GM04503 (cell line): ENCODE results near the gene FAAP100.

ENCODE experiments used
- DNase-seq: peaks from one replicate; pipeline ENCODE4 v3.0.0-alpha.2; 2012; ENCODE audit warnings: low read depth

Gene FAAP100

DNA sequence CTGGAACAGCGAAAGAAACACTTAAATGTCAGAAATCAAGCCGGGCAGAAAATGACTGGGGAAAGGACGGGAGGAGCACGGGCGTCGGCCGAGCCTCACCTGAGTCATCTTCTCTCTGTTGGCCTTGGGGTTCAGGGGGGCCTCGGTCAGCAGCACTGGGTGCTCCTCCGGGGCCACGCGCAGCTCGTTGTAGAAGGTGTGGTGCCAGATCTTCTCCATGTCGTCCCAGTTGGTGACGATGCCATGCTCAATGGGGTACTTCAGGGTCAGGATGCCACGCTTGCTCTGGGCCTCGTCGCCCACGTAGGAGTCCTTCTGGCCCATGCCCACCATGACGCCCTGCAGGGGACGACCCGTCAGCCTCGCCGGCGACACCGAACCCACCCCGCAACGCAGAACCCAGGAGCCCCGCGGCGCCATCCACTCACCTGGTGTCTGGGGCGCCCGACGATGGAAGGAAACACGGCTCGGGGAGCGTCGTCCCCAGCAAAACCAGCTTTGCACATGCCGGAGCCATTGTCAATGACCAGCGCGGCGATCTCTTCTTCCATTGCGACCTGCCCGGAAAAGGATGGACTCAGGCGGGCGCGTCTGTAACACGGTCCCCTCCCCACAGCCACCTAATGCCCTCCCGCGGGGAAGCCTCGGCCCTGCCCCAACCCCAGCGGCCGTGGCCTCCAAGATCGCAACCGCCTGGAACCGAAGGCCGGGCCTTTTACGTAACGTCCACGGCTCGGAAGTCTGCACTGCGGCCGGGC, 40.2 kb downstream of the FAAP100 start:
- DNase-seq, result no peak

DNA sequence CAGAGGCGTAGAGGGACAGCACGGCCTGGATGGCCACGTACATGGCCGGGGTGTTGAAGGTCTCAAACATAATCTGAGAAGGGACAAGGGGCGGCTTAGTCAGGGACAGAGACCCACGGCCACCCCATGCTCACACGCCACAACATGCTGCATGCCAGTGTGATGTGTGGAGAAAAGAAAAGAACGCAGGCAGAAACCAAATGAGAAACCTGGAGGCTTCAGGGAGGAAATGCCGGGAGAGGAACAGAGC, 40.7 kb downstream of the FAAP100 start:
- no peak for DNase-seq

DNA sequence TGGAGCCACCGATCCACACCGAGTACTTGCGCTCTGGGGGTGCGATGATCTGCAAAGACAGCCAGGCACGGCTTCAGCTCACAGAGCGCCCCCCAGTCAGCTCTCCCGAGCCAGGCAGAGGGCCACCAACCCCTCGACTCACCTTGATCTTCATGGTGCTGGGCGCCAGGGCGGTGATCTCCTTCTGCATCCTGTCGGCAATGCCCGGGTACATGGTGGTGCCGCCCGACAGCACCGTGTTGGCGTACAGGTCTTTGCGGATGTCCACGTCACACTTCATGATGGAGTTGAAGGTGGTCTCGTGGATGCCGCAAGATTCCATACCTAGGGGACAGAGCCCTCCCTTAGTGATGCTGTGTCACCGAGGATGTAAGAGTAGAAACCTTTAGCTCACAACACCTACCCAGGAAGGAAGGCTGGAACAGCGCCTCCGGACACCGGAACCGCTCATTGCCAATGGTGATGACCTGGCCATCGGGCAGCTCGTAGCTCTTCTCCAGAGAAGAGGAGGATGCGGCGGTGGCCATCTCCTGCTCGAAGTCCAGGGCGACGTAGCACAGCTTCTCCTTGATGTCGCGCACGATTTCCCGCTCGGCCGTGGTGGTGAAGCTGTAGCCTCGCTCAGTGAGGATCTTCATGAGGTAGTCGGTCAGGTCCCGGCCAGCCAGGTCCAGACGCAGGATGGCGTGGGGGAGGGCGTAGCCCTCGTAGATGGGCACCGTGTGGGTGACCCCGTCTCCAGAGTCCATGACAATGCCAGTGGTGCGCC, 41.2 kb downstream of the FAAP100 start:
- DNase-seq, result no peak

- no peak for DNase-seq
Observed at GRCh38 chr17:81509972-81510784, 42.0 kb downstream of the FAAP100 start.

GRCh38 chr17:81509207-81509971, 42.8 kb downstream of the FAAP100 start:
- no peak for DNase-seq

DNA sequence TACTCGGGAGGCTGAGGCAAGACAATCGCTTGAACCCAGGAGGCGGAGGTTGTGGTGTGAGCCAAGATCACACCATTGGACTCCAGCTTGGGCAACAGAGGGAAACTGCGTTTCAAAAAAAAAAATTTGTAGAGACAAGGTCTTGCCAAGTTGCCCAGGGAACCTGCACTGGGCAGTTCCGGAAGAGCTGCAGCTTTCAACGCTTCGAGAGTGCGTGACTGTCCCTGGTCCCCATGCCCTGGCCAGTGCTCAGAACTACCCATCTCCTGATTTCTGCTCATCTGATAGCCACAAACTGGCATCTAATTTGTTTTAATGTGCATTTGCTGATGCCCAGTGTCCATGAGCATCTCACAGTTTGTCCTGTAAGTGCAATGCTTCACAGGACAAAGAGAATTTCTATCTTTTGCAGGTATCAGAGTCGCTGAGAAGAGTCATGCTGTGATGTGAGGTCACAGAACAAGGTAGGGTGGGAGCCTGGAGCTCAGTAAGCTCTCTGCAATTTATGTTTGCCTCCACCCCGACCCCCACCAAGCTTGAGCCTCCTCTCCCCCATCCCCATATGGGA, 43.4 kb downstream of the FAAP100 start:
- no peak for DNase-seq

DNA sequence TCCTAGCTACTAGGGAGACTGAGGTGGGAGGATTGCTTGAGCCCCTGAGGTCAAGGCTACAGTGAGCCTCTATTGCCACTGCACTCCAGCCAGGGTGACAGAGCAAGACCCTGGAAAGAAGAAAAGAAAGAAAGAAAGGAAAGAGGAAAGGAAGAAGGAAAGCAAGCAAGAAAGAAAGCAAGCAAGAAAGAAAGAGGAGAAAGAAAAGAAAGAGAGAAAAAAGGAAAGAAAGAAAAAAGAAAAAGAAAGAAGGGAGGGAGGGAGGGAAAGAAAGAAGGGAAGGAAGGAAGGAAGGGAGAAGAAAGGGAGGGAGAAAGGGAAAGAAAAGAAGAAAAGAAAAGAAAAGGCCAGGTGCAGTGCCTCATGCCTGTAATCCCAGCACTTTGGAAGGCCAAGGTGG, 48.5 kb downstream of the FAAP100 start:
- DNase-seq, result no peak

GRCh38 chr17:81502471-81503017, 49.6 kb downstream of the FAAP100 start:
- DNase-seq, result no peak

- no peak for DNase-seq
Observed at GRCh38 chr17:81500047-81500446, 52.1 kb downstream of the FAAP100 start.

DNA sequence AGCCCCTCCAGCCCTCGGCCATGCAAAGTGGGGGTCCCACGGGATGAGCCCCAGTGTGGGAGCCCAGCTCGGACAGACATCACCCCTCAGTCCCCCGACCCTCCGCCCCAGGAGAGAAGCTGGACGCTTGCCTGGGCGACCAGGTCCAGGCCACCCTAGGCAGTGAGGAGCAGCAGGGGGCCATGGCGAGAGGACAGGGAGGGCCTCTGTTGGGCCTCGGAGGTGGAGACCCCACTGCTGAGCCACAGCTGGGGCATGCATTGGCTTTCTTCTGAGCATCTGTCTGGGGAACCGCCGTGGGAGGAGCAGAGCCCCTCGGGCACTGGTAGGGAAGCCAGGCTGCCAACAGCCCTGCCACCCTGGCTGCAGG, 52.6 kb downstream of the FAAP100 start:
- no peak for DNase-seq

DNA sequence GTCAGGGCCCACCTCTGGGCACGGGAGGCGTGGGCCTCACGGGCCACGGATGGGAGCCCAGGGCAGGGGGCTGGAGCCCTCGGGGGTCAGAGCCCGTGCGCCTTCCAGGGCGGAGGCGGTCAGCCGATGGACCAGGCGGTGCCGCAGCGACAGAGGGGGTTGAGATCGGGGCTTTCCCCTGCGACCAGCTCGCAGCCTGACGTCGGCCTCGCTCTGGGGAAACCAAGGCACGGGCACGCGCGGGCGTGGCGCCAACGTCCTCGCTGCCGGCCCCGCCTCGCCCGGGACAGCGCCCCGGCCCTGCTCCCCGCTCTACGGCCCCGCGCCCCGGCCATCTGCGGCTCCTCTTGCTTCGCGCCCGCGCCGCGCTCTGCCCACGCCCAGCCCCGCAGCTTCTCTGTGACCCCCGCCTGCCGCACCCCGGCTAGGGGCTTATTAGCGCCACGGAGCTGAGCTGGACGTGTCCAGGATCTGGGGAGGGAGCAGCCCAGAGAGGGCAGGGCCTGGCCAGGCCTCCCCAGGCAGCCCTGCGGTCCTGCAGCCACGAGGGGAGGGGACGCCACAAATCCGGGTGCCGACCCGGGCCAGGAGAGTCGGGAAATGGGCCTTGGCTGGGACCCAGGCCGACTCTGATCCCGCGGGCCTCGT, 53.1 kb downstream of the FAAP100 start:
- DNase-seq, result no peak

DNA sequence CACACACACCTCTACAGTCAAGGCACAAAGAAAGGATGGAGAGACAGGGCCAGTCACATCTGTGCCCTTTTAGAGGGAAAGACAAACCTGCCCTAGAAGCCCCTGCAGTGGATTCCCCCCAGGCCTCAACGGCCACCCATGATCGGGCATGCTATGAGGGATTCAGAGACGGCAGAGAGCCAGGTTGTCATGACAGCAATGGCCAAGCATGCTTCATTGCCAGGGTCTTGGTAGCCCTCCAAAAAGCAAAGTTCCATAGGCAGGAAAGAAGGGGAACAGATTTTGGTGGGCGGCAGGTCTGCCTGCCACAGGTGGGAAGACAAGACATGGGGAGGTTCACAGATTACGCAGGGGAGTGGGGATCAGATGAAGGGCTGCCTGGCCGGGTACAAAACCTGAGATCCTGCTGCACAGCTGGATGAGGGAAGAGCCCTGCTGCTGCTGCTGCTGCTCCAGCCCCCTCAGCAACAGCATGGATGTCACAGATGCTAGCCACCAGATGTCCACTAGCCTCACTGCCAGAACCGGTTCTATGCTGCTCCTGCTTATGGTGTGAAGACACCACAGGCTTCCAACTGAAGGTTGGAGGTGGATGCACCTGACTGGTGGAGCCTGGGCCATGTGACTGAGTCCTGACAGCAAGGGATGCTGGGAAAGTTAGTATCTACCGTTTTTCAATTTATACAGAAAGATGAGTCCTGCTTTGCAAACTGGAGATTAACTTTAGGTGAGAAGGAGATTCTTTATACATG, 57.4 kb downstream of the FAAP100 start:
- no peak for DNase-seq

- no peak for DNase-seq
Observed at GRCh38 chr17:81493198-81494038, 58.7 kb downstream of the FAAP100 start.

DNA sequence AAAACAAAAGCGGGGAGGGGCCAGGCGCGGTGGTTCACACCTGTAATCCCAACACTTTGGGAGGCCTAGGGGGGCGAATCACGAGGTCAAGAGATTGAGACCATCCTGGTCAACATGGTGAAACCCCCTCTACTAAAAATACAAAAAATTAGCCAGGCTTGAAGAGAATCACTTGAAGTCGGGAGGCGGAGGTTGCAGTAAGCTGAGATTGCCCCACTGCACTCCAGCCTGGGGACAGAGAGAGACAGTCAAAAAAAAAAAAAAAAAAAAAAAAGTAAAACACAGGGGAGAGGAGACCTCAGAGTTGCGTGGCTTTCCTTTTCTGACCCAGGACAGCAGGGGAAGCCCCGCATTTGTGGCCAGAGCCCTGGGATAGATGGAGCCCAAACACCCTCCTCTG, 59.4 kb downstream of the FAAP100 start:
- no peak for DNase-seq

GRCh38 chr17:81492202-81492601, 60.0 kb downstream of the FAAP100 start:
- no peak for DNase-seq

DNA sequence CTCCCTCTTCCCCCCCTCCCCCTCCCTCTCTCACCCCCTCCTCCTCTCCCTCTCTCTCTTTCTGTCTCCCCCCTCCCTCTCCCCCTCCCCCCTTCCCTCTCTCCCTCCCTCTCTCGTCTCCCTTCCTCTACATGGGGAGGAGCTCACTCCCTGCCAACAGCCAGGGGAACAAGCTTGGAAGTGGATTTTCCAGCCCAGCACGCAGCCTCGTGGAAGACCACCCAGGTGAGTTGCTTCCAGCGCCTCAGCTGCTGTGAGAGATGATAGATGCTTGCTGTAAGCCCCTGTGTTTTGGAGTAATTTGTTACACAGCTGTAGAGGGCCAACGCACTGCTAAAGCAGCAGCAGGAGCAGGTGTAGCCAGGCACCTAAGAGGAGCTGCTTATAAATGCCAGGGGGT, 60.4 kb downstream of the FAAP100 start:
- no peak for DNase-seq

- DNase-seq, result no peak
Observed at GRCh38 chr17:81491181-81491581, 61.0 kb downstream of the FAAP100 start.

- DNase-seq, result no peak
Observed at GRCh38 chr17:81489998-81490992, 61.9 kb downstream of the FAAP100 start.
